Stromal cell of bone marrow (primary cell): ENCODE measurements around the gene IFNA1.
A peak's percentile ranks its signal among the peaks of the same experiment; 100 is the strongest.
"Not testable (repeated sequence)": the region's sequence is repeated elsewhere in the genome, so short reads cannot be mapped to it uniquely, and the experiment has no call there.

ENCODE experiments used
- DNase-seq: peaks from one replicate; pipeline ENCODE4 v3.0.0-alpha.2; 2012; ENCODE audit warnings: low read depth

The IFNA1 gene

GRCh38 chr9:21449312-21449711 is 9.1 kb downstream of the IFNA1 start:
- not testable (repeated sequence) for DNase-seq

- DNase-seq = no peak
These were observed 10.6 kb downstream of the IFNA1 start for GRCh38 chr9:21450733-21451394.

GRCh38 chr9:21452681-21453080 is 12.4 kb downstream of the IFNA1 start:
- no peak for DNase-seq

- DNase-seq = peak; percentile 24
These were observed 13.9 kb downstream of the IFNA1 start for GRCh38 chr9:21454149-21454548.

GRCh38 chr9:21455320-21455719 is 15.1 kb downstream of the IFNA1 start:
- peak; percentile 22 for DNase-seq

- DNase-seq = no peak
These were observed 21.1 kb downstream of the IFNA1 start for GRCh38 chr9:21461377-21461776.

- no peak for DNase-seq
These were observed 24.9 kb downstream of the IFNA1 start for GRCh38 chr9:21465138-21465537.

GRCh38 chr9:21465859-21466518 is 25.8 kb downstream of the IFNA1 start:
- DNase-seq = peak; percentile 30

- no peak for DNase-seq
These were observed 29.9 kb downstream of the IFNA1 start for GRCh38 chr9:21470126-21470525.

- DNase-seq = no peak
These were observed 33.0 kb downstream of the IFNA1 start for GRCh38 chr9:21473236-21473635.

- DNase-seq = no peak
These were observed 37.2 kb downstream of the IFNA1 start for GRCh38 chr9:21477466-21477865.

- DNase-seq = peak; percentile 9
These were observed 39.0 kb downstream of the IFNA1 start for GRCh38 chr9:21479152-21479702.

- DNase-seq = no peak
These were observed 41.3 kb downstream of the IFNA1 start for GRCh38 chr9:21481470-21482056.

- DNase-seq = no peak
These were observed 42.0 kb downstream of the IFNA1 start, which contains the start of gene IFNE for GRCh38 chr9:21482213-21482612. IFNE (minus strand) TSS chr9:21482313; CDS start chr9:21481694, 619 bp downstream.
